GM12878 (cell line): ENCODE results near the gene BMP8B. TPM values are rescaled to one million over a fixed set of nuclear protein-coding genes. Genes with fewer than 3 reads are reported as not detected.

ENCODE experiments used
- ATAC-seq: fragments of 200-7000 bp; cut with Tn5 transposase; 3 replicates; pipeline ENCODE4 v1.9.1; 2020; ENCODE audit warnings: mild to moderate bottlenecking, moderate library complexity
- BruUV-seq: library from RNA; stranded (reverse); fragments of 400-500 nt; replicated peaks from 2 replicates; lab custom pipeline; 2021; lab: Mats Ljungman, UMichigan
- CTCF ChIA-PET: fragments of 300-600 bp; sonication (Branson Sonifier 250); formaldehyde crosslinking; extraction: SDS; loops from one replicate; lab custom pipeline; 2021; ENCODE audit warnings: inconsistent platforms; lab: Yijun Ruan, JAX
- POLR2A ChIA-PET: fragments of 350-600 bp; formaldehyde crosslinking; extraction: SDS; loops from one replicate; lab custom pipeline; 2021; ENCODE audit warnings: inconsistent platforms; lab: Charles Lee
- RAD21 ChIA-PET: fragments of 300-600 bp; sonication (Branson Sonifier 250); formaldehyde crosslinking; loops from one replicate; lab custom pipeline; 2023; ENCODE audit warnings: antibody characterized with exemption; ENCODE audit not compliant: unreplicated experiment; lab: Charles Lee
- SMC1A ChIA-PET: fragments of 300-600 bp; sonication (Branson Sonifier 250); formaldehyde crosslinking; loops from one replicate; lab custom pipeline; 2023; ENCODE audit not compliant: unreplicated experiment, uncharacterized antibody; lab: Charles Lee
- DNase-seq: peaks from one replicate; pipeline ENCODE4 v3.0.0-alpha.2; 2011; ENCODE audit warnings: low read depth, low spot score
- FAIRE-seq: peaks from 3 replicates; lab custom pipeline; 2011; peaks lifted over from hg19 to GRCh38; lab: Jason Lieb, UNC
- H2AFZ ChIP-seq: 2 replicates; pipeline ENCODE4 v1.6.0; 2011; ENCODE audit warnings: low read depth, low read length, control low read depth; ENCODE audit not compliant: control insufficient read depth
- H3K27ac ChIP-seq: 2 replicates; pipeline ENCODE4 v1.5.1; 2011; ENCODE audit warnings: control low read depth; ENCODE audit not compliant: control insufficient read depth, insufficient read depth
- H3K27me3 ChIP-seq, 2 experiments: replicated peaks in 1 of 2; 2 replicates each; pipeline versions ENCODE4 v1.6.0 to v1.6.1; 2011; ENCODE audit warnings: low read length in 1 of 2; ENCODE audit not compliant: control insufficient read depth in 2 of 2, insufficient read depth in 2 of 2
- H3K36me3 ChIP-seq, 2 experiments: 2 replicates each; pipeline ENCODE4 v1.5.1; 2011; ENCODE audit warnings: low read length in 1 of 2; ENCODE audit not compliant: control insufficient read depth in 2 of 2, insufficient read depth in 2 of 2
- H3K4me1 ChIP-seq: 2 replicates; pipeline ENCODE4 v1.6.1; 2011; ENCODE audit warnings: mild to moderate bottlenecking, low read length, moderate library complexity, mixed read lengths; ENCODE audit not compliant: control insufficient read depth, insufficient read depth
- H3K4me2 ChIP-seq: 2 replicates; pipeline ENCODE4 v1.6.0; 2011; ENCODE audit warnings: control low read depth; ENCODE audit not compliant: control insufficient read depth, insufficient read depth
- H3K4me3 ChIP-seq: fragments of 200-600 bp; sonication (generic); 2 replicates; pipeline ENCODE4 v1.5.1; 2016
- H3K79me2 ChIP-seq: 2 replicates; pipeline ENCODE4 v1.6.0; 2011; ENCODE audit warnings: low read length; ENCODE audit not compliant: control insufficient read depth, insufficient read depth
- H3K9ac ChIP-seq: 2 replicates; pipeline ENCODE4 v1.8.0; 2011; ENCODE audit warnings: low read length, control low read depth, mixed read lengths; ENCODE audit not compliant: control insufficient read depth, insufficient read depth
- H3K9me3 ChIP-seq: replicated peaks from 3 replicates; pipeline ENCODE4 v1.5.1; 2011; ENCODE audit warnings: mild to moderate bottlenecking, low read length; ENCODE audit not compliant: control insufficient read depth, insufficient read depth
- H4K20me1 ChIP-seq: 2 replicates; pipeline ENCODE4 v1.6.0; 2011; ENCODE audit not compliant: control insufficient read depth, insufficient read depth
- EZH2 ChIP-seq: IDR thresholded peaks from 2 replicates; pipeline ENCODE4 v1.6.1; 2012; ENCODE audit warnings: low read depth, mild to moderate bottlenecking, control low read depth, inconsistent platforms, low read length, borderline replicate concordance; ENCODE audit not compliant: control insufficient read depth
- MYB ChIP-seq: fragments of 150-350 bp; IDR thresholded peaks from 2 replicates; pipeline ENCODE4 v1.6.1; 2014; ENCODE audit warnings: mild to moderate bottlenecking, low read depth, low read length, borderline replicate concordance
- POLR2A ChIP-seq: IDR thresholded peaks from 2 replicates; pipeline ENCODE4 v1.6.1; 2011; ENCODE audit warnings: low read depth, mild to moderate bottlenecking, low read length
- SREBF1 ChIP-seq: IDR thresholded peaks from 2 replicates; pipeline ENCODE4 v1.6.1; 2012; ENCODE audit warnings: mild to moderate bottlenecking, low read length
- WRNIP1 ChIP-seq: IDR thresholded peaks from 2 replicates; pipeline ENCODE4 v1.6.1; 2011; ENCODE audit warnings: low read depth, low read length, improper control_type of control experiment, borderline replicate concordance
- ZNF207 ChIP-seq: fragments of 450-650 bp; IDR thresholded peaks from 2 replicates; pipeline ENCODE4 v1.6.1; 2014; ENCODE audit warnings: antibody characterized with exemption, mild to moderate bottlenecking, borderline replicate concordance
- ZNF24 ChIP-seq: fragments of 450-650 bp; IDR thresholded peaks from 2 replicates; pipeline ENCODE4 v1.6.1; 2017; ENCODE audit warnings: antibody characterized with exemption, mild to moderate bottlenecking
- ZSCAN29 ChIP-seq: fragments of 450-650 bp; IDR thresholded peaks from 2 replicates; pipeline ENCODE4 v1.6.1; 2017; ENCODE audit warnings: mild to moderate bottlenecking, moderate library complexity
- WGBS: methylation state at CpG from one replicate; pipeline ENCODE4 v1.1.6; 2016; ENCODE audit warnings: low lambda C conversion rate; ENCODE audit not compliant: insufficient replicate concordance, insufficient coverage; ENCODE audit errors: missing lambda C conversion rate; 5-methylcytosine and 5-hydroxymethylcytosine counted together
- in situ Hi-C: fragments of 300-500 bp; cut with MboI; formaldehyde crosslinking; loops from 9 replicates; pipeline ENCODE4 v1.14.3; 2018; ENCODE audit warnings: mixed read lengths
- intact Hi-C: fragments of 100-400 bp; cut with micrococcal nuclease; formaldehyde crosslinking; loops from one replicate; pipeline ENCODE4 v1.14.2; 2022; ENCODE audit not compliant: unreplicated experiment
- polyA plus RNA-seq, 11 experiments: library from polyadenylated mRNA; depleted of rRNA in 4 of 11; unstranded in 6 of 11; stranded (reverse) in 5 of 11; fragments of >200 nt; fragmentation: Nextera tagmentation in 4 of 11; fragmentation: Illumina TruSeq in 1 of 11; extraction: Ambion mirVana in 4 of 11; extraction: Trizol in 1 of 11; gene quantifications; 1 replicate in 1 of 11; 2 replicates in 10 of 11; pipeline versions ENCODE4 v1.2.1 to v1.2.3, GENCODE V29; 2011 to 2016; ENCODE audit warnings: inconsistent platforms in 2 of 11, missing spikeins in 2 of 11, low read depth in 1 of 11
- total RNA-seq, 4 experiments: library from RNA; depleted of rRNA in 3 of 4; stranded (reverse); fragments of >200 nt in 3 of 4; fragmentation: Illumina TruSeq in 1 of 4; extraction: Trizol in 1 of 4; gene quantifications; 2 replicates each; pipeline versions ENCODE4 v1.2.1 to v1.2.3, GENCODE V29; 2013 to 2021
- TF ChIP-seq, protein P1 (sequence below): fragments of 450-650 bp; IDR thresholded peaks from 2 replicates; pipeline ENCODE4 v1.6.1; 2016; ENCODE audit warnings: mild to moderate bottlenecking
- TF ChIP-seq, protein P2 (sequence below): fragments of 150-350 bp; IDR thresholded peaks from 2 replicates; pipeline ENCODE4 v1.6.1; 2014; ENCODE audit warnings: mild to moderate bottlenecking, low read depth, low read length
- TF ChIP-seq, protein P3 (sequence below): fragments of 450-650 bp; IDR thresholded peaks from 2 replicates; pipeline ENCODE4 v1.6.1; 2017; ENCODE audit warnings: borderline replicate concordance

BMP8B gene
- total and polyA plus RNA-seq, 10 of the 15 experiments (the other 5 are each of a cell fraction or from before 2014, with no cell fraction given) = 0.09 to 1.2 (median 0.52) TPM

DNA sequence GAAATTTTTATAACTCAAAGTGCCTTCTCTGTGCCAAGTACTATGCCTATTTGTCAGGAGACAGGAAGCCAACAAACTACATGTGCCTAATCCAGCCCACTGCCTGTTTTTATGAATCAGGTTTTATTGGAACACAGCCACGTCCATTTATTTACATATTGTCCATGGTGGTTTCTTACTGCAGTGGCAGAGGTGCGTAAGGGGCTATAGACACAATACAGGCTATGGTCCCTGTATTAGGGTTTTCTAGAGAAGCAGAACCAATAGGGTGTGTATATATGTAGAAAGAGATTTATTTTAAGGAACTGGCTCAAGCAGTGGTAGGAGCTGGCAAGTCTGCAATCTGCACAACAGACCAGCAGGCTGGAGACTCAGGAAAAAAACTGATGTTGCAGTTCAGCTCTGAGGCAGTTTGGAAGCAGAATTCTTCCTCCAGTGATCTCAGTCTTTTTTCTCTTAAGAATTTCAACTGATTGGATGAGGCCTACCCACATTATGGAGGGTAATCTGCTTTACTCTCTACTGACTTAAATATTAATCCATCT is 34.6 kb downstream of the BMP8B start:
- no peaks in the 10 kb centered on the region for H3K79me2 ChIP-seq
- H4K20me1 ChIP-seq = no peaks in the 10 kb centered on the region
- no peak overlapping the region for H3K4me3 ChIP-seq
- no peak overlapping the region for H3K4me2 ChIP-seq
- 52% methylated on average over 2 of the region's 2 CpGs for WGBS
- FAIRE-seq = no peak
- TF ChIP-seq ZSCAN29 (no peak), ZNF24 (no peak), EZH2 (no peak), ZNF207 (no peak), WRNIP1 (no peak), MYB (no peak), POLR2A (no peak), SREBF1 (no peak)
- TF ChIP-seq, protein P1, sequence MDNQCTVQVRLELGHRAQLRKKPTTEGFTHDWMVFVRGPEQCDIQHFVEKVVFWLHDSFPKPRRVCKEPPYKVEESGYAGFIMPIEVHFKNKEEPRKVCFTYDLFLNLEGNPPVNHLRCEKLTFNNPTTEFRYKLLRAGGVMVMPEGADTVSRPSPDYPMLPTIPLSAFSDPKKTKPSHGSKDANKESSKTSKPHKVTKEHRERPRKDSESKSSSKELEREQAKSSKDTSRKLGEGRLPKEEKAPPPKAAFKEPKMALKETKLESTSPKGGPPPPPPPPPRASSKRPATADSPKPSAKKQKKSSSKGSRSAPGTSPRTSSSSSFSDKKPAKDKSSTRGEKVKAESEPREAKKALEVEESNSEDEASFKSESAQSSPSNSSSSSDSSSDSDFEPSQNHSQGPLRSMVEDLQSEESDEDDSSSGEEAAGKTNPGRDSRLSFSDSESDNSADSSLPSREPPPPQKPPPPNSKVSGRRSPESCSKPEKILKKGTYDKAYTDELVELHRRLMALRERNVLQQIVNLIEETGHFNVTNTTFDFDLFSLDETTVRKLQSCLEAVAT = no peak
- TF ChIP-seq, protein P2, sequence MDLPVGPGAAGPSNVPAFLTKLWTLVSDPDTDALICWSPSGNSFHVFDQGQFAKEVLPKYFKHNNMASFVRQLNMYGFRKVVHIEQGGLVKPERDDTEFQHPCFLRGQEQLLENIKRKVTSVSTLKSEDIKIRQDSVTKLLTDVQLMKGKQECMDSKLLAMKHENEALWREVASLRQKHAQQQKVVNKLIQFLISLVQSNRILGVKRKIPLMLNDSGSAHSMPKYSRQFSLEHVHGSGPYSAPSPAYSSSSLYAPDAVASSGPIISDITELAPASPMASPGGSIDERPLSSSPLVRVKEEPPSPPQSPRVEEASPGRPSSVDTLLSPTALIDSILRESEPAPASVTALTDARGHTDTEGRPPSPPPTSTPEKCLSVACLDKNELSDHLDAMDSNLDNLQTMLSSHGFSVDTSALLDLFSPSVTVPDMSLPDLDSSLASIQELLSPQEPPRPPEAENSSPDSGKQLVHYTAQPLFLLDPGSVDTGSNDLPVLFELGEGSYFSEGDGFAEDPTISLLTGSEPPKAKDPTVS = no peak
- TF ChIP-seq, protein P3, sequence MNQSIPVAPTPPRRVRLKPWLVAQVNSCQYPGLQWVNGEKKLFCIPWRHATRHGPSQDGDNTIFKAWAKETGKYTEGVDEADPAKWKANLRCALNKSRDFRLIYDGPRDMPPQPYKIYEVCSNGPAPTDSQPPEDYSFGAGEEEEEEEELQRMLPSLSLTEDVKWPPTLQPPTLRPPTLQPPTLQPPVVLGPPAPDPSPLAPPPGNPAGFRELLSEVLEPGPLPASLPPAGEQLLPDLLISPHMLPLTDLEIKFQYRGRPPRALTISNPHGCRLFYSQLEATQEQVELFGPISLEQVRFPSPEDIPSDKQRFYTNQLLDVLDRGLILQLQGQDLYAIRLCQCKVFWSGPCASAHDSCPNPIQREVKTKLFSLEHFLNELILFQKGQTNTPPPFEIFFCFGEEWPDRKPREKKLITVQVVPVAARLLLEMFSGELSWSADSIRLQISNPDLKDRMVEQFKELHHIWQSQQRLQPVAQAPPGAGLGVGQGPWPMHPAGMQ = no peak
- TF ChIP-seq, all 136 proteins: peak for 0
- in situ Hi-C loops = no loop called here
- DNase-seq = no peak
- no peak overlapping the region for H3K9ac ChIP-seq
- intact Hi-C loops = no loop called here
- H3K27me3 ChIP-seq = no peaks in the 10 kb centered on the region
- ChIA-PET SMC1A (no interaction called here), POLR2A (no interaction called here), RAD21 (no interaction called here), CTCF (interaction anchor here (1.2 kb wide), 1 partner anchor 140 kb away, joined by 3 read pairs; no protein-coding TSS in a partner anchor)
- no peaks in the 10 kb centered on the region for H3K4me1 ChIP-seq
- ATAC-seq = no peak
- no TSS peak for BruUV-seq
- no peak overlapping the region for H3K27ac ChIP-seq
- peaks cover 22 to 42% of the 10 kb centered on the region in 2 experiments for H3K36me3 ChIP-seq
- no peaks in the 10 kb centered on the region for H3K9me3 ChIP-seq
- no peak overlapping the region for H2AFZ ChIP-seq
